Measurements from ENCODE around the gene PIEZO2. TPM values are rescaled to one million over a fixed set of nuclear protein-coding genes. Genes with fewer than 3 reads are reported as not detected.
"Not testable (repeated sequence)": the region's sequence is repeated elsewhere in the genome, so short reads cannot be mapped to it uniquely, and the experiment has no call there.

The PIEZO2 gene
- total RNA-seq, 1 donor from 2014 or later, result 27.7 TPM

DNA sequence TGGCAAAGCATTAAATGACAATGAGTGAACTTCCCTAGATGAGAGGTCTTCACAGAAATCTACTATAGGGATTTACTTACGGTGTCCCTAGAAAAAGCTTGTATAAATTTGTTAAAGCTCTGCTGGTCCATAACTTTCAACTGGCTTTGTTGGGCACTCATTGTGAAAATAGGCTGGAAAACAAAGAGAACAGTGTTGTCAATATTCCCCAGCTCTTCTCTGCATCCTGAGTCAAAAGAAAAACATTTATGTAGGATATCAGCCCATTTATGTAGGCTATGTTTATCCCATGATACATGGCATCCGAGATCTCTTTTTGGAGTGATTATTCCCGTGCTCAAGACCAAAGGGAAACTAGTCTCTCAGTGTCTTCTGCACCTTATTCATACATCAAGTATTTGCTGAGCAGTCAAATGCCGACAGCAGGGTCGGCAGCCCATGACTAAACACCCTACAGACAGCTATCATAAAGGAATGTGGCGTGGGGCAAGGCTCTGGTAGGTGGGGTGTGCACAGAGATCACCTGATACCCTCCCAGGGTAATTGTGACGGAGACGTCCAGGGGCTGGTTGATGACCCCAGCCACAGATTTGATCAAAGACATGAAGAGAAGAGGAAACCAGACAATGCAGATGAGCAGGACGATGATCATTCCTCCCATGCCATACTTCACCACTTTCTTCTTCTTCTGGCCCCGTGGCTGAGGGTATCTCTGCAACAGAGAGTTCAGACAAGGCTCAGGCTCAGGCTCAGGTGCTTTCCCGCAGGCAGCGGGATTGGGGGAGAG is 467.6 kb downstream of the PIEZO2 start:
- DNase-seq, result no peak

DNA sequence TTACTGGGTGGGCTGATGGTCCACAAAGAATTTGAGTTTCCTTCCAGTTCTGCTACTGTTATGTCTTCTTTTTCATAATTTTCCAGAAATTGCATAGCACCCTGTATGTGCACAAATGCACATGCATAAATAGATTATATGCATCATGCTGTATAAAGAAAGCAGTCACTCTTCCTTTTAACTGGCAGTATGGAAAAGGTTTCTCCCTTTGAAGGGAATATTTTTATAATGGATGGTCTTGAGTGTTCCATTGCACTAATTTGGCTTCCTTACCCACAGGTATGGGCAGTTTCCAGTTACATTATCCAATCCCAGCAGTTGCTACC is 469.1 kb downstream of the PIEZO2 start:
- no peak for DNase-seq

DNA sequence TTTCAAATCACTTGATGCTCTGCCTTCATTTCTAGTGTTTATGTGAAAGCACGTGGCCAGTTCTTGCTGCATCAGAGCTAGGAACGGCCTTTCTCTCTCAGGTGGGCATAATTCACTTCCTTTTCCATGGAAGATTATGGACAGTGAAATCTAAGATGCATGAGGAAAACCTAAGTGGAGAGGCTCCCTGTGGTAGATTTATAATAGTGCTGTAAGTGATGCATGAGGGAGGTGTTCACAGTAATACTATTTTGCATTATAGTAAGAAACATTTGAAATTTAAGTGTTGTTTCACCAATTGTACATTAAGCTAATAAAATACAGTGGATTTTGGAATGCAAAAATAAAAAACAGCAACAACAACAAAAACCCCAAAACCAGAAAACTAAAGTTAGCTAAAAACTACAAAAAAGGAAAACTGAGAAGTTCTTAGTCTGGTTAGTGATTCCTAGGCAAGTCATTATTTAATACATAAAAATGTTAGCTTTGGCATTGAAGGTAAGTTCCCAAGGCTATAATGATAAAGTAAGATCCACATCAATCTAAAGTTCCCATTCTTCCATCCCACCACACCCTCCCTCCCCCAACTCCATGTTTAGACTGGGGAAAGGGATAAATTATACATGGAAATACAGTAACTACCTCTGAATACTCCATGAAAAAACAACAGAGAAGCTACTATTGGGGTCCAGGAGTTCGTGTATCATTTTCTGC is 469.7 kb downstream of the PIEZO2 start:
- no peak for DNase-seq

GRCh38 chr18:10671441-10671840 is 477.9 kb downstream of the PIEZO2 start:
- no peak for DNase-seq

GRCh38 chr18:10670856-10671255 is 478.5 kb downstream of the PIEZO2 start:
- DNase-seq, result no peak

DNA sequence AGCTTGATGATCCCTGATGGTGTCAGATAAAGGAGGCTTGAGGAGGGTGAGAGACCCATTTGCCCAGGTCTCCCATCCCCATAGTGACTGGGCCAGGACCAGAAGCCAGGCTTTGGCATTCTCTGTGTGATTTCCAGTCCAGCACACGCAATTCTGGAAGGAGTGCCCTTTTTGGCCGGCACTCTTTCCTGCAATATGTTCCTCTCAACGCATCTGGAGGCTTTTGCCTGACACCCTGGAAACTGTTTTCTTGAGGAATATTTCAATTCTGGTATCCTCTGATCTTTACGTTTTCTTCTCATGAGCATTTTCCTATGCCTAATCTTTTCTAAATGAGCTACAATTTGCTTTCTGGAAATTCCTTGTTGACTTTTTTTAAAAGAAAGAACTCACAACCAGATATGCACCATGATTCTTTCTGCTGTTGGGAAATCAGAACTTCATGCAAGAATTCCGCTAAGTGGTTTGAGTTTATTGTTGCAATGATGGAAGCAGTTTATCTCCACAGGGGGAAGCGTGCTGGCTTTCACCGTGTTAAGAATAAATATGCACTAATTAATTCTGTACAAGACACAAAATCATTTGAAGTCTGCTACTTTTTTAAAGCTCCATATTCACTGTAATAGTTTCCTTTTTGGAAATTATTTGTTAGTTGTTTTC is 479.8 kb downstream of the PIEZO2 start:
- DNase-seq, result no peak

- DNase-seq, result no peak
These were observed 485.6 kb downstream of the PIEZO2 start for GRCh38 chr18:10663750-10664149.

GRCh38 chr18:10661317-10661716 is 488.1 kb downstream of the PIEZO2 start:
- peak; percentile 36 for DNase-seq

GRCh38 chr18:10660179-10660884 is 489.0 kb downstream of the PIEZO2 start:
- DNase-seq, result peak; percentile 44

- DNase-seq, result no peak
These were observed 489.8 kb downstream of the PIEZO2 start for GRCh38 chr18:10659594-10659993.

DNA sequence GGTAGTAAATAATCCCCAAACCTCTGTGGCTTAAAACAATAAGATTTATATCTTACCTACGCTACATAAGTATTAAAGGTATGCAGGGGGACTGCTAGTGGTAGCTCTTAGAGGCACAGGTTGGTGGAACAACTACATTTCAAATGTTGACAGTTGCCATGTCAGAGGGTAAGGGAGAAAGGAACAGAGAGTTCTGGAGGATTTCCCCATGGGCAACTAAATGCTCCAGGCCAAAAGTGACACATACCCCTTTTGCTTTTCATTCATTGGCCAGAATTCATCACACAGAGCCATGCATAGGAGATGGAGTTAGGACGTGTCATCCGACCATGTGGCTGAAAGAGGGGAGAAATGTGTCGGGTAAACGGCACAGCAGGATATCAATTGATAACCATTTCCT is 490.4 kb downstream of the PIEZO2 start:
- no peak for DNase-seq

DNA sequence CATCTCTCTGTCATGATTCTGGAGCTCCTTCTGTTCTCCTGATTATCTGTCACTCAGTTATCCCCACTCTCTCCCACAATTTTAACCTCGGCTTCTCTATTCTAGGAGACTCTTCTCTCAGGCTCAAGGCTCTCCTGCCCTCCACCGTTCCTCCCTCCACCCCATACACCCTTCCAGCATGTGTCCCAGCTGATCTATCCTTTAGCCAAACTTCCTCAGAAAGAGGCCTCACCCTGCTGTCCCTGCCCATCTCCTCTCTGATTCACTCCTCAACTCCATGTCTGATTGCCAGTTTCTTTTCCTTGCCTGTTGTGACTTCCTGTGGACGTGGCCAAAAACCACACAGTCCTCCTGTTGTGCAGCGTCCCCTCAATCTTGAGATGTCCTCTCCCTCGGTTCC is 505.4 kb downstream of the PIEZO2 start:
- DNase-seq, result not testable (repeated sequence)

GRCh38 chr18:10642915-10643524 is 506.3 kb downstream of the PIEZO2 start:
- not testable (repeated sequence) for DNase-seq

DNA sequence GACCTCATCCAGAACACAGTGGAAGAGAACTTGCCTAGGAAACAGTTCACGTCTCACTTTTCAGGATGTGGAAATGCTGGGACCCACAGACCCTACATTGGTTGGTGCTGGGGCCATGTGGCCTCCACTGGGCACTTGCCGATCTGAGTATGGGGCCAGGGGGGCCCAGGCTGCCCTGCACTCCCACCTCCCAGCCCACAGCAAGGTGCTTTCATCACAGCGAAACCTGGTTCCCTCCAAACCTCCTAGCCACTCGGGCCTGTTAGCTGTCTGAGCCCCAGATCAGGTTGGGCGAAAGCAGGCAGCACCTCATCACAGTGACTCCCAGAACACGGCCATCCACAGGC is 510.9 kb downstream of the PIEZO2 start:
- not testable (repeated sequence) for DNase-seq

DNA sequence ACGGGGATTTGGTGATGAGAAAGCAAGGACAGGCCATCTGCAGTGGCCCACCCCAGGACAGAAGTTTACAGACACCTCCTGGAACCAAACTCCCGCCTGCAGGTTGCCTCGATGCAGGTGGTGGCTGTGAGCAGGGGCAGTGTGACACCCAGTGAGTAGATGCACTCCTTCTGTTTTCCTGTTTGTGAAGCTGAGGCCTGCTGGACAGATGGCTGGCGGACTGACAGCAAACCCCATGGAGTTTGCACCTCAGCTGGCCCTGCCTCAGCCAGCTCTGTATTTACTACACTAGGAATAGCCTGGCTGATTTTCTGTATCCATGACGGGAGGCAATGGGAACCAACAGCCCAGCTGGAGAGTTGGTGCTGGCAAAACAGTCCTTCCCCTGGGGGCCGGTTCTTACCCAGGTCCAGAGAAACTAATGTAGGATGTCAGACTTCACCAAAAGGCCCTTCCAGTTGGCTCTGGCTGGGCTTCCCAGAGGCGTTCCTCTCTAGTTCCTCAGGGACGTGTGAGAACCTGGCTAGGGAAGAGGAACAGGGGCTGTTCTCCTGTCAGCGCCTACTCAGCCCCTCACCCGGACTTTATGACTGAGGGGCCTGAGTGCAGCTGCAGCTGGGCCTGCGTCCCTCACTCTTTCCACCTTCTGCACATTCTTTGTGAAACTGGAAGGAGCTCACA is 511.4 kb downstream of the PIEZO2 start:
- peak; percentile 19 for DNase-seq

- DNase-seq, result not testable (repeated sequence)
These were observed 520.3 kb downstream of the PIEZO2 start for GRCh38 chr18:10629076-10629475.

GRCh38 chr18:10626606-10627213 is 522.7 kb downstream of the PIEZO2 start:
- DNase-seq, result not testable (repeated sequence)

DNA sequence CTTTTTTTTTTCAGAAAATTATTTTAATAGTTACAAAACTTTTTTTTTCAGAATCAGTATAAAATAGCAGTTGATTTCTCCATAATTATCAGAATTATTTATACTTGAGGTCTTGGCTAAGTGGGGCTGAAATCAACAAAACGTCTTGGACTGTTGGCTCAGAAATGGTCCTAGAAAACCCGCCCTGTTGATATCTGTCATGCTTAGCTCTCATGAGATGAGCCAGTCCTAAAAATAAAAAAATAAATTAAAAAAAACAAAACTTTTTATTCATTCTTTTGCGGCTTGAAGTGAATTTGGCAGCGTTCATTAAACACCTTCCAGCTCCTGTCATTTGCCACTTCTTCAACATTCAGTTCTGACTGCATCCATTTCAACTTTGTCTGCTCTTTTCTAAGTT is 525.8 kb downstream of the PIEZO2 start:
- not testable (repeated sequence) for DNase-seq

- not testable (repeated sequence) for DNase-seq
These were observed 526.4 kb downstream of the PIEZO2 start for GRCh38 chr18:10622982-10623381.

- peak; percentile 1 for DNase-seq
These were observed 528.6 kb downstream of the PIEZO2 start for GRCh38 chr18:10620670-10621329.
